B cell (primary cell): ENCODE results near the gene KLF16.
"Not testable (repeated sequence)": the region's sequence is repeated elsewhere in the genome, so short reads cannot be mapped to it uniquely, and the experiment has no call there.

ENCODE experiments used
- CTCF ChIP-seq: fragments of 200-600 bp; IDR thresholded peaks from one replicate; pipeline ENCODE4 v1.8.0; 2022; ENCODE audit warnings: antibody characterized with exemption, mild to moderate bottlenecking
- EZH2 ChIP-seq: IDR thresholded peaks from 2 replicates; pipeline ENCODE4 v1.6.1; 2012; ENCODE audit warnings: borderline replicate concordance, low read depth, mild to moderate bottlenecking, moderate library complexity, low read length; ENCODE audit not compliant: insufficient read depth, poor library complexity, severe bottlenecking

GRCh38 chr19:1879982-1880381, 16.6 kb upstream of the KLF16 start:
- TF ChIP-seq CTCF, EZH2: not testable (repeated sequence)
